ENCODE results near the gene LGALS7. TPM values are rescaled to one million over a fixed set of nuclear protein-coding genes. Genes with fewer than 3 reads are reported as not detected.

LGALS7 gene
- total and polyA plus RNA-seq, 2 of the 8 experiments (the other 6 are each of a cell fraction or from before 2014, with no cell fraction given), result 0.32 TPM; not detected in 1

DNA sequence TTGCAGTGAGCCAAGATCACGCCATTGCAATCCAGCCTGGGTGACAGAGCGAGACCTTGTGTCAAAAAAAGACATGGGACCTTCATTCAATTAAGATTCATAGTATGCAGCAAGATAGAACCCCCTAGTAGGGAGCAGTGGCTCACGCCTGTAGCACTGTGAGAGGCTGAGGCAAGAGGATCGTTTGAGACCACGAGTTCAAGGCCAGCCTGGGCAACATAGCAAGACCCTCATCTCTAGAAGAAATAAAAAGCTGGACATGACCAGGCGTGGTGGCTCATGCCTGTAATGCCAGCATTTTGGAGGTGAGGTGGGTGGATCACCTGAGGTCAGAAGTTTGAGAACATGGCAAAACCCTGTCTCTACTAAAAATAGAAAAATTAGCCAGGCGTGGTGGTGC lies 7.1 kb upstream of the LGALS7 start:
- DNase-seq (ENCODE audit: low read depth in 1 of 2, low spot score in 2 of 2), result no peak
- H3K4me3 ChIP-seq (ENCODE audit: extremely low read depth in 1 of 4, insufficient read depth in 2 of 4, low read depth in 3 of 4, low read length in 4 of 4), result no peak overlapping the region
- 88% methylated on average over 7 of the region's 7 CpGs; no CpG with 5 or more reads in 1 of the 2 experiments for WGBS, 2 experiments (ENCODE audit: extremely low coverage in 1 of 2, insufficient coverage in 1 of 2, insufficient read length in 1 of 2, insufficient replicate concordance in 2 of 2, low coverage in 1 of 2, low lambda C conversion rate in 2 of 2, missing lambda C conversion rate in 1 of 2)
- TF ChIP-seq POLR2AphosphoS5 (IDR thresholded peaks at IDR 0.05; ENCODE audit: low read depth, low read length) (no peak), NANOG (IDR thresholded peaks at IDR 0.05; ENCODE audit: insufficient read depth, low read depth, low read length, poor library complexity, severe bottlenecking) (no peak), SIN3A (conservative IDR thresholded peaks at IDR 0.05 in 1 of 2, IDR thresholded peaks at IDR 0.05 in 1 of 2; ENCODE audit: low read depth in 1 of 2, low read length in 2 of 2) (no peak), JUND (IDR thresholded peaks at IDR 0.05; ENCODE audit: low read length) (no peak), KDM5A (IDR thresholded peaks at IDR 0.05; ENCODE audit: low read length) (no peak)

More for the DNA sequence above, 7.1 kb upstream of the LGALS7 start:
- no peak overlapping the region for H3K4me2 ChIP-seq (ENCODE audit: insufficient read depth in 1 of 2, low read depth in 2 of 2, low read length in 2 of 2)
- ChIA-PET CTCF (ENCODE audit: partially characterized antibody) (interaction anchor here (1.7 kb wide), 1 partner anchor 11 kb away, joined by 7 read pairs; no protein-coding TSS in a partner anchor), POLR2A (ENCODE audit: partially characterized antibody) (no interaction called here)
- no peaks in the 10 kb centered on the region for H3K23me2 ChIP-seq (ENCODE audit: low read depth, low read length)
- H3K4me1 ChIP-seq (replicated peaks in 1 of 4; ENCODE audit: control insufficient read depth in 3 of 4, insufficient read depth in 4 of 4, low read length in 3 of 4), result no peaks in the 10 kb centered on the region
- no peak overlapping the region for H3K14ac ChIP-seq (ENCODE audit: insufficient read length)
- no peak overlapping the region for H3K18ac ChIP-seq (ENCODE audit: extremely low read depth, low read length)
- H2AFZ ChIP-seq (ENCODE audit: low read length), result no peak overlapping the region
- no peak overlapping the region for H2BK5ac ChIP-seq (ENCODE audit: low read depth, low read length)
- H4K20me1 ChIP-seq (replicated peaks in 1 of 2; ENCODE audit: control insufficient read depth in 1 of 2, insufficient read depth in 2 of 2, low read length in 2 of 2), result no peaks in the 10 kb centered on the region
- peak overlapping the region; percentile 35; the same call in 1 of the 2 replicates for H4K8ac ChIP-seq (ENCODE audit: extremely low read depth, insufficient read depth, low read length)
- no peak overlapping the region for H4K91ac ChIP-seq (replicated peaks; ENCODE audit: insufficient read length, low read length)
- no peak overlapping the region for H2BK12ac ChIP-seq (ENCODE audit: low read depth, low read length)
- H3K56ac ChIP-seq (replicated peaks; ENCODE audit: insufficient read length, low read depth, low read length), result no peak overlapping the region
- no peaks in the 10 kb centered on the region for H3K36me3 ChIP-seq (ENCODE audit: control insufficient read depth in 2 of 4, insufficient read depth in 4 of 4, low read length in 3 of 4)
- no peak overlapping the region for H3K9ac ChIP-seq (replicated peaks in 1 of 4; ENCODE audit: extremely low read depth in 1 of 4, low read depth in 3 of 4, low read length in 3 of 4)
- H2AK5ac ChIP-seq (ENCODE audit: low read depth, low read length), result no peak overlapping the region
- H3K4ac ChIP-seq (replicated peaks; ENCODE audit: insufficient read length, low read depth, low read length), result no peak overlapping the region
- no peak overlapping the region for H3K23ac ChIP-seq (ENCODE audit: insufficient read length)
- H2BK15ac ChIP-seq (ENCODE audit: low read length), result no peak overlapping the region
- no peaks in the 10 kb centered on the region for H3K27me3 ChIP-seq (replicated peaks in 1 of 4; ENCODE audit: control insufficient read depth in 3 of 4, extremely low read depth in 1 of 4, insufficient read depth in 3 of 4, low read length in 3 of 4)
- no peak overlapping the region for H3K27ac ChIP-seq (ENCODE audit: low read depth, low read length)
- H3K79me1 ChIP-seq (ENCODE audit: low read depth, low read length), result no peaks in the 10 kb centered on the region
- H4K5ac ChIP-seq (ENCODE audit: insufficient read length, low read depth, low read length), result no peak overlapping the region
- no peak overlapping the region for H2BK20ac ChIP-seq (ENCODE audit: low read length)
- no peaks in the 10 kb centered on the region for H3K79me2 ChIP-seq (ENCODE audit: control insufficient read depth in 1 of 2, insufficient read depth in 2 of 2, low read length in 2 of 2)
- no peak for FAIRE-seq
- H2BK120ac ChIP-seq (replicated peaks; ENCODE audit: low read depth, low read length), result no peak overlapping the region
- H3K9me3 ChIP-seq (ENCODE audit: insufficient read depth in 2 of 2, low read depth in 1 of 2, low read length in 1 of 2), result no peaks in the 10 kb centered on the region

Measured in H1 (cell line).